Hematopoietic multipotent progenitor cell treated with erythropoietin and hydrocortisone succinate and interleukin-3 and kit ligand, for 8 days (in vitro differentiated cells): Measurements from ENCODE around the gene IRF5.
"Not testable (repeated sequence)": the region's sequence is repeated elsewhere in the genome, so short reads cannot be mapped to it uniquely, and the experiment has no call there.

Source experiments
- DNase-seq: peaks from one replicate; pipeline ENCODE4 v3.0.0-alpha.2; 2015

Gene IRF5

GRCh38 chr7:128940494-128941322, 3.0 kb downstream of the IRF5 start:
- DNase-seq: peak; percentile 47

- no peak for DNase-seq
These were observed 3.7 kb downstream of the IRF5 start for GRCh38 chr7:128941323-128941890.

GRCh38 chr7:128941946-128942526, 4.3 kb downstream of the IRF5 start:
- DNase-seq: no peak

GRCh38 chr7:128943251-128943650, 5.5 kb downstream of the IRF5 start:
- not testable (repeated sequence) for DNase-seq

GRCh38 chr7:128944487-128945236, 6.9 kb downstream of the IRF5 start:
- DNase-seq: no peak

GRCh38 chr7:128945668-128946366, 8.1 kb downstream of the IRF5 start:
- no peak for DNase-seq

GRCh38 chr7:128946936-128947830, 9.5 kb downstream of the IRF5 start:
- DNase-seq: no peak

- DNase-seq: no peak
These were observed 10.1 kb downstream of the IRF5 start for GRCh38 chr7:128947854-128948253.

GRCh38 chr7:128948312-128948973, 10.7 kb downstream of the IRF5 start:
- no peak for DNase-seq

- DNase-seq: peak; percentile 20
These were observed 11.4 kb downstream of the IRF5 start for GRCh38 chr7:128948976-128949760.

- DNase-seq: no peak
These were observed 13.6 kb downstream of the IRF5 start for GRCh38 chr7:128951296-128951695.

GRCh38 chr7:128954150-128954549, 16.4 kb downstream of the IRF5 start:
- no peak for DNase-seq

GRCh38 chr7:128954830-128955802, 17.4 kb downstream of the IRF5 start:
- no peak for DNase-seq

GRCh38 chr7:128955981-128956380, 18.3 kb downstream of the IRF5 start:
- no peak for DNase-seq

GRCh38 chr7:128959296-128959695, 21.6 kb downstream of the IRF5 start:
- DNase-seq: no peak

GRCh38 chr7:128961030-128961659, 23.4 kb downstream of the IRF5 start:
- no peak for DNase-seq

GRCh38 chr7:128962899-128963298, 25.2 kb downstream of the IRF5 start:
- no peak for DNase-seq

- no peak for DNase-seq
These were observed 25.6 kb downstream of the IRF5 start for GRCh38 chr7:128963327-128963757.
